ENCODE measurements around the gene HOXB3.

- TF ChIP-seq, protein P1, sequence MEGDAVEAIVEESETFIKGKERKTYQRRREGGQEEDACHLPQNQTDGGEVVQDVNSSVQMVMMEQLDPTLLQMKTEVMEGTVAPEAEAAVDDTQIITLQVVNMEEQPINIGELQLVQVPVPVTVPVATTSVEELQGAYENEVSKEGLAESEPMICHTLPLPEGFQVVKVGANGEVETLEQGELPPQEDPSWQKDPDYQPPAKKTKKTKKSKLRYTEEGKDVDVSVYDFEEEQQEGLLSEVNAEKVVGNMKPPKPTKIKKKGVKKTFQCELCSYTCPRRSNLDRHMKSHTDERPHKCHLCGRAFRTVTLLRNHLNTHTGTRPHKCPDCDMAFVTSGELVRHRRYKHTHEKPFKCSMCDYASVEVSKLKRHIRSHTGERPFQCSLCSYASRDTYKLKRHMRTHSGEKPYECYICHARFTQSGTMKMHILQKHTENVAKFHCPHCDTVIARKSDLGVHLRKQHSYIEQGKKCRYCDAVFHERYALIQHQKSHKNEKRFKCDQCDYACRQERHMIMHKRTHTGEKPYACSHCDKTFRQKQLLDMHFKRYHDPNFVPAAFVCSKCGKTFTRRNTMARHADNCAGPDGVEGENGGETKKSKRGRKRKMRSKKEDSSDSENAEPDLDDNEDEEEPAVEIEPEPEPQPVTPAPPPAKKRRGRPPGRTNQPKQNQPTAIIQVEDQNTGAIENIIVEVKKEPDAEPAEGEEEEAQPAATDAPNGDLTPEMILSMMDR (IDR thresholded peaks at IDR 0.05; ENCODE audit: insufficient read depth, low read depth, low read length): no peak
- peak; percentile 15 for TF ChIP-seq EZH2 (IDR thresholded peaks at IDR 0.05; ENCODE audit: insufficient read depth, low read length)
Observed at GRCh38 chr17:48615047-48615962, 25.3 kb upstream of the HOXB3 start, which contains the start of gene HOXB8.

Measured in astrocyte (in vitro differentiated cells and primary cell).